Panc1 (cell line): ENCODE measurements around the gene BICD2. TPM values are rescaled to one million over a fixed set of nuclear protein-coding genes. Genes with fewer than 3 reads are reported as not detected.

ENCODE experiments used
- ATAC-seq: fragments of 200-7000 bp; cut with Tn5 transposase; 2 replicates; pipeline ENCODE4 v1.9.1; 2020; ENCODE audit warnings: mild to moderate bottlenecking, moderate library complexity
- BruUV-seq: library from RNA; stranded (reverse); fragments of 400-500 nt; replicated peaks from 2 replicates; lab custom pipeline; 2021; lab: Mats Ljungman, UMichigan
- CTCF ChIA-PET: fragments of 300-600 bp; sonication (Branson Sonifier 250); formaldehyde crosslinking; loops from one replicate; lab custom pipeline; 2022; ENCODE audit warnings: antibody characterized with exemption; lab: Charles Lee
- POLR2A ChIA-PET: fragments of 300-600 bp; sonication (Branson Sonifier 250); formaldehyde crosslinking; loops from one replicate; lab custom pipeline; 2022; ENCODE audit warnings: antibody characterized with exemption; lab: Charles Lee
- DNase-seq: peaks from one replicate; pipeline ENCODE4 v3.0.0-alpha.2; 2010; ENCODE audit warnings: low read depth, low spot score
- H3K27ac ChIP-seq: 2 replicates; pipeline ENCODE4 v1.5.1; 2011; ENCODE audit warnings: mild to moderate bottlenecking, low read length, inconsistent platforms
- H3K27me3 ChIP-seq: fragments of 200-500 bp; sonication (Bioruptor generic); 2 replicates; pipeline ENCODE4 v1.6.0; 2014; ENCODE audit warnings: low read length, inconsistent platforms; ENCODE audit not compliant: control insufficient read depth, insufficient read depth
- H3K36me3 ChIP-seq: fragments of 200-500 bp; sonication (Bioruptor generic); 2 replicates; pipeline ENCODE4 v1.5.1; 2014; ENCODE audit warnings: inconsistent platforms, mild to moderate bottlenecking, low read length, moderate library complexity; ENCODE audit not compliant: control insufficient read depth, insufficient read depth
- H3K4me1 ChIP-seq: 2 replicates; pipeline ENCODE4 v1.5.1; 2011; ENCODE audit warnings: inconsistent platforms, mild to moderate bottlenecking, low read length, moderate library complexity; ENCODE audit not compliant: control insufficient read depth, insufficient read depth
- H3K4me3 ChIP-seq, 2 experiments: 2 replicates each; pipeline ENCODE4 v1.5.1; 2011 to 2012; ENCODE audit warnings: low read depth in 2 of 2, low read length in 2 of 2, mild to moderate bottlenecking in 2 of 2, inconsistent platforms in 1 of 2, moderate library complexity in 1 of 2
- H3K9me3 ChIP-seq: fragments of 200-500 bp; sonication (Bioruptor generic); 2 replicates; pipeline ENCODE4 v1.5.1; 2014; ENCODE audit warnings: low read depth, mild to moderate bottlenecking, inconsistent platforms, low read length, moderate library complexity; ENCODE audit not compliant: control insufficient read depth, insufficient read depth
- CTCF ChIP-seq: fragments of 450-650 bp; IDR thresholded peaks from 2 replicates; pipeline ENCODE4 v1.5.1; 2017; ENCODE audit warnings: mild to moderate bottlenecking
- POLR2AphosphoS5 ChIP-seq: IDR thresholded peaks from 2 replicates; pipeline ENCODE4 v1.6.1; 2012; ENCODE audit warnings: mild to moderate bottlenecking, low read depth, low read length, moderate library complexity
- REST ChIP-seq, 2 experiments: IDR thresholded peaks; 2 replicates each; pipeline ENCODE4 v1.6.1; 2011 to 2012; ENCODE audit warnings: low read depth in 2 of 2, control low read depth in 1 of 2, low read length in 1 of 2, mild to moderate bottlenecking in 1 of 2, moderate library complexity in 1 of 2; ENCODE audit not compliant: insufficient read depth in 1 of 2
- SIN3A ChIP-seq: IDR thresholded peaks from 2 replicates; pipeline ENCODE4 v1.6.1; 2012; ENCODE audit warnings: low read depth, mild to moderate bottlenecking, low read length, moderate library complexity, borderline replicate concordance; ENCODE audit not compliant: insufficient read depth
- TCF7L2 ChIP-seq: IDR thresholded peaks from 2 replicates; pipeline ENCODE4 v1.6.1; 2011; ENCODE audit warnings: mild to moderate bottlenecking, low read depth, low read length, inconsistent platforms
- in situ Hi-C: cut with HindIII; loops from 2 replicates; pipeline ENCODE4 v1.10.0; 2016; ENCODE audit warnings: low sequenced_read_pairs, low pct_unique_long_range_greater_than_20kb
- intact Hi-C: fragments of 100-400 bp; cut with micrococcal nuclease; formaldehyde crosslinking; loops from one replicate; pipeline ENCODE4 v1.10.0; 2022; ENCODE audit not compliant: unreplicated experiment
- total RNA-seq: library from RNA; stranded (reverse); gene quantifications from one replicate; pipeline ENCODE4 v1.2.1, GENCODE V29; 2021; ENCODE audit not compliant: unreplicated experiment

The BICD2 gene
- total RNA-seq, 1 experiment from 2014 or later, result 17.3 TPM

- TF ChIP-seq TCF7L2 (no peak), CTCF (no peak), REST (IDR thresholded peaks at IDR 0.05; ENCODE audit: insufficient read depth in 1 of 2, low read depth in 2 of 2, low read length in 1 of 2) (no peak), POLR2AphosphoS5 (no peak), SIN3A (no peak)
- no peaks in the 10 kb centered on the region for H3K4me1 ChIP-seq
- in situ Hi-C loops (no loop called here), intact Hi-C loops (no loop called here)
- H3K9me3 ChIP-seq, result no peaks in the 10 kb centered on the region
- no peaks in the 10 kb centered on the region for H3K27me3 ChIP-seq
- CTCF ChIA-PET, result no interaction called here
- no peak overlapping the region for H3K4me3 ChIP-seq
- no TSS peak for BruUV-seq
- H3K27ac ChIP-seq, result no peak overlapping the region
- DNase-seq (no peak), ATAC-seq (no peak)
- POLR2A ChIA-PET, result no interaction called here
- no peaks in the 10 kb centered on the region for H3K36me3 ChIP-seq
Observed at GRCh38 chr9:92774274-92774673, 9.6 kb upstream of the BICD2 start.

DNA sequence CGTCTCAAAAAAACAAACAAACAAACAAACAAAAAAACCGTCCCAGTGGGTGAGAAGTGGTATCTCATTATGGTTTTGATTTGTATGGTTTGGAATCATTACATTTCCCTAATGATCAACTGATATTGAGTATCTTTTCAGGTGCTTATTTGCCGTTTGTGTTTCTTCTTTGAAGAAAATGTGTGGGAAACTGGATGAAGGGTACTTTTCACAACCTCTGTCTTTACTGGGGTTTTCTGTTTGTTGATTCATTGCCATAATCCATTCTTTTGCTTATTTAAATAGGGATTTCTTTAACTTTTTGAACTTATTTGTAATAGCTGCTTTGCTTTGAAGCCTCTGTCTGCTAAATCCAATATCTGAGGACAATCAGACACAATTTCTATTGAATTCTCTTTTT is 9.2 kb upstream of the BICD2 start:
- CTCF ChIA-PET, result no interaction called here
- POLR2A ChIA-PET, result no interaction called here

More for the DNA sequence above, 9.2 kb upstream of the BICD2 start:
- intact Hi-C loops, result no loop called here
- Histone ChIP-seq H3K27me3 (no peaks in the 10 kb centered on the region), H3K27ac (no peak overlapping the region), H3K4me1 (no peaks in the 10 kb centered on the region), H3K4me3 (no peak overlapping the region), H3K9me3 (no peaks in the 10 kb centered on the region), H3K36me3 (no peaks in the 10 kb centered on the region)
- no peak for ATAC-seq
- in situ Hi-C loops, result no loop called here
- DNase-seq, result no peak
- BruUV-seq, result no TSS peak
- TF ChIP-seq REST (IDR thresholded peaks at IDR 0.05; ENCODE audit: insufficient read depth in 1 of 2, low read depth in 2 of 2, low read length in 1 of 2), result no peak
- no peak for TF ChIP-seq TCF7L2
- TF ChIP-seq POLR2AphosphoS5, result no peak
- TF ChIP-seq CTCF, result no peak
- no peak for TF ChIP-seq SIN3A
